Measurements from ENCODE around the gene MAP3K14.

DNA sequence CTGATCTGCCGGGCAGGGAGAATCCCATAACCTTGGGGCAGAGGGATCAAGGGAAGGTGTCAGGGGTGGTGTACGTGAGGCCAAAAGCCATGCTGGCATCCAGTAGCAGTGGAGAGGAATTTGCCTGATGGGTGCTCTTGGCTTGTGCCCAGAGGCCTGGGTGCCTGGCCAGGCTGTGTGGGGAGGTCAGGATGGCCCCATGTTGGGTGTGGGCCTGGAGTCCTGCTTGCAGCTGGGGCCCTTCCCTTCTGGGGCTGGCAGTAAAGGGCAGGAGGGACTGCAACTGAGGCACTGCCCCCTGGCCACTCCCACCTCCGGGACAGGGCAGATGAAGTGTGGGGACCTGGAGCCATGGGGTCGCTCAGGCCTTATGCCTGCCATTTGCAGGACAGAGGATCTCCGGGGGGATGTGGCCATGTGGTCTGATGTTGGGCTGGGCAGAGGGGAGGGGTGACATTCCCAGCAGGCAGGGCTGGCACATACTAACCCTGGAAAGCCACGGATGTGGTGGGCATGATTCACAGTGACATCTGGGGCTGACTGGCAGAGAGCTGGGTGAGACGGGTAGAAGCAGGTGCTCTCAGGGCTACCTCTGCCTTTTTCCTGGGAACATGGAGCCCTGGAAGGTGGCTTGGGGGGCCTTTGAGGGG is 91.6 kb downstream of the MAP3K14 start:
- no peak for TF ChIP-seq EZH2phosphoT487 (IDR thresholded peaks at IDR 0.05; ENCODE audit: low read depth, severe bottlenecking, unreplicated experiment)
- TF ChIP-seq, protein P1, sequence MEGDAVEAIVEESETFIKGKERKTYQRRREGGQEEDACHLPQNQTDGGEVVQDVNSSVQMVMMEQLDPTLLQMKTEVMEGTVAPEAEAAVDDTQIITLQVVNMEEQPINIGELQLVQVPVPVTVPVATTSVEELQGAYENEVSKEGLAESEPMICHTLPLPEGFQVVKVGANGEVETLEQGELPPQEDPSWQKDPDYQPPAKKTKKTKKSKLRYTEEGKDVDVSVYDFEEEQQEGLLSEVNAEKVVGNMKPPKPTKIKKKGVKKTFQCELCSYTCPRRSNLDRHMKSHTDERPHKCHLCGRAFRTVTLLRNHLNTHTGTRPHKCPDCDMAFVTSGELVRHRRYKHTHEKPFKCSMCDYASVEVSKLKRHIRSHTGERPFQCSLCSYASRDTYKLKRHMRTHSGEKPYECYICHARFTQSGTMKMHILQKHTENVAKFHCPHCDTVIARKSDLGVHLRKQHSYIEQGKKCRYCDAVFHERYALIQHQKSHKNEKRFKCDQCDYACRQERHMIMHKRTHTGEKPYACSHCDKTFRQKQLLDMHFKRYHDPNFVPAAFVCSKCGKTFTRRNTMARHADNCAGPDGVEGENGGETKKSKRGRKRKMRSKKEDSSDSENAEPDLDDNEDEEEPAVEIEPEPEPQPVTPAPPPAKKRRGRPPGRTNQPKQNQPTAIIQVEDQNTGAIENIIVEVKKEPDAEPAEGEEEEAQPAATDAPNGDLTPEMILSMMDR (IDR thresholded peaks at IDR 0.05; ENCODE audit: poor library complexity), result no peak
